GM12878 (cell line): ENCODE measurements around the gene AGAP1. TPM values are rescaled to one million over a fixed set of nuclear protein-coding genes. Genes with fewer than 3 reads are reported as not detected.

ENCODE experiments used
- ATAC-seq: fragments of 200-7000 bp; cut with Tn5 transposase; 3 replicates; pipeline ENCODE4 v1.9.1; 2020; ENCODE audit warnings: mild to moderate bottlenecking, moderate library complexity
- BruUV-seq: library from RNA; stranded (reverse); fragments of 400-500 nt; replicated peaks from 2 replicates; lab custom pipeline; 2021; lab: Mats Ljungman, UMichigan
- CTCF ChIA-PET: fragments of 300-600 bp; sonication (Branson Sonifier 250); formaldehyde crosslinking; extraction: SDS; loops from one replicate; lab custom pipeline; 2021; ENCODE audit warnings: inconsistent platforms; lab: Yijun Ruan, JAX
- POLR2A ChIA-PET: fragments of 350-600 bp; formaldehyde crosslinking; extraction: SDS; loops from one replicate; lab custom pipeline; 2021; ENCODE audit warnings: inconsistent platforms; lab: Charles Lee
- RAD21 ChIA-PET: fragments of 300-600 bp; sonication (Branson Sonifier 250); formaldehyde crosslinking; loops from one replicate; lab custom pipeline; 2023; ENCODE audit warnings: antibody characterized with exemption; ENCODE audit not compliant: unreplicated experiment; lab: Charles Lee
- SMC1A ChIA-PET: fragments of 300-600 bp; sonication (Branson Sonifier 250); formaldehyde crosslinking; loops from one replicate; lab custom pipeline; 2023; ENCODE audit not compliant: unreplicated experiment, uncharacterized antibody; lab: Charles Lee
- DNase-seq: peaks from one replicate; pipeline ENCODE4 v3.0.0-alpha.2; 2011; ENCODE audit warnings: low read depth, low spot score
- FAIRE-seq: peaks from 3 replicates; lab custom pipeline; 2011; peaks lifted over from hg19 to GRCh38; lab: Jason Lieb, UNC
- H2AFZ ChIP-seq: 2 replicates; pipeline ENCODE4 v1.6.0; 2011; ENCODE audit warnings: low read depth, low read length, control low read depth; ENCODE audit not compliant: control insufficient read depth
- H3K27ac ChIP-seq: 2 replicates; pipeline ENCODE4 v1.5.1; 2011; ENCODE audit warnings: control low read depth; ENCODE audit not compliant: control insufficient read depth, insufficient read depth
- H3K27me3 ChIP-seq, 2 experiments: replicated peaks in 1 of 2; 2 replicates each; pipeline versions ENCODE4 v1.6.0 to v1.6.1; 2011; ENCODE audit warnings: low read length in 1 of 2; ENCODE audit not compliant: control insufficient read depth in 2 of 2, insufficient read depth in 2 of 2
- H3K36me3 ChIP-seq, 2 experiments: 2 replicates each; pipeline ENCODE4 v1.5.1; 2011; ENCODE audit warnings: low read length in 1 of 2; ENCODE audit not compliant: control insufficient read depth in 2 of 2, insufficient read depth in 2 of 2
- H3K4me1 ChIP-seq: 2 replicates; pipeline ENCODE4 v1.6.1; 2011; ENCODE audit warnings: mild to moderate bottlenecking, low read length, moderate library complexity, mixed read lengths; ENCODE audit not compliant: control insufficient read depth, insufficient read depth
- H3K4me2 ChIP-seq: 2 replicates; pipeline ENCODE4 v1.6.0; 2011; ENCODE audit warnings: control low read depth; ENCODE audit not compliant: control insufficient read depth, insufficient read depth
- H3K4me3 ChIP-seq: fragments of 200-600 bp; sonication (generic); 2 replicates; pipeline ENCODE4 v1.5.1; 2016
- H3K79me2 ChIP-seq: 2 replicates; pipeline ENCODE4 v1.6.0; 2011; ENCODE audit warnings: low read length; ENCODE audit not compliant: control insufficient read depth, insufficient read depth
- H3K9ac ChIP-seq: 2 replicates; pipeline ENCODE4 v1.8.0; 2011; ENCODE audit warnings: low read length, control low read depth, mixed read lengths; ENCODE audit not compliant: control insufficient read depth, insufficient read depth
- H3K9me3 ChIP-seq: replicated peaks from 3 replicates; pipeline ENCODE4 v1.5.1; 2011; ENCODE audit warnings: mild to moderate bottlenecking, low read length; ENCODE audit not compliant: control insufficient read depth, insufficient read depth
- H4K20me1 ChIP-seq: 2 replicates; pipeline ENCODE4 v1.6.0; 2011; ENCODE audit not compliant: control insufficient read depth, insufficient read depth
- GABPA ChIP-seq: IDR thresholded peaks from 2 replicates; pipeline ENCODE4 v1.6.1; 2014; ENCODE audit warnings: antibody characterized with exemption, low read depth, mild to moderate bottlenecking, inconsistent platforms
- RAD21 ChIP-seq: IDR thresholded peaks from 2 replicates; pipeline ENCODE4 v1.6.1; 2011; ENCODE audit warnings: mild to moderate bottlenecking, low read depth, low read length, moderate library complexity; ENCODE audit not compliant: insufficient read depth
- SMC3 ChIP-seq: IDR thresholded peaks from 2 replicates; pipeline ENCODE4 v1.6.1; 2011; ENCODE audit warnings: low read length, improper control_type of control experiment, borderline replicate concordance
- WGBS: methylation state at CpG from one replicate; pipeline ENCODE4 v1.1.6; 2016; ENCODE audit warnings: low lambda C conversion rate; ENCODE audit not compliant: insufficient replicate concordance, insufficient coverage; ENCODE audit errors: missing lambda C conversion rate; 5-methylcytosine and 5-hydroxymethylcytosine counted together
- in situ Hi-C: fragments of 300-500 bp; cut with MboI; formaldehyde crosslinking; loops from 9 replicates; pipeline ENCODE4 v1.14.3; 2018; ENCODE audit warnings: mixed read lengths
- intact Hi-C: fragments of 100-400 bp; cut with micrococcal nuclease; formaldehyde crosslinking; loops from one replicate; pipeline ENCODE4 v1.14.2; 2022; ENCODE audit not compliant: unreplicated experiment
- polyA plus RNA-seq, 11 experiments: library from polyadenylated mRNA; depleted of rRNA in 4 of 11; unstranded in 6 of 11; stranded (reverse) in 5 of 11; fragments of >200 nt; fragmentation: Nextera tagmentation in 4 of 11; fragmentation: Illumina TruSeq in 1 of 11; extraction: Ambion mirVana in 4 of 11; extraction: Trizol in 1 of 11; gene quantifications; 1 replicate in 1 of 11; 2 replicates in 10 of 11; pipeline versions ENCODE4 v1.2.1 to v1.2.3, GENCODE V29; 2011 to 2016; ENCODE audit warnings: inconsistent platforms in 2 of 11, missing spikeins in 2 of 11, low read depth in 1 of 11
- small RNA-seq: library from RNA; depleted of rRNA; stranded (forward); fragments of <200 nt; gene quantifications from one replicate; pipeline ENCODE3, GENCODE V24; 2014
- total RNA-seq, 4 experiments: library from RNA; depleted of rRNA in 3 of 4; stranded (reverse); fragments of >200 nt in 3 of 4; fragmentation: Illumina TruSeq in 1 of 4; extraction: Trizol in 1 of 4; gene quantifications; 2 replicates each; pipeline versions ENCODE4 v1.2.1 to v1.2.3, GENCODE V29; 2013 to 2021
- TF ChIP-seq, protein P1 (sequence below), 3 experiments: IDR thresholded peaks in 2 of 3; conservative IDR thresholded peaks in 1 of 3; 2 replicates each; pipeline ENCODE4 v1.5.1; 2011; ENCODE audit warnings: low read depth in 3 of 3, low read length in 3 of 3, mild to moderate bottlenecking in 3 of 3, control low read depth in 2 of 3, moderate library complexity in 2 of 3, inconsistent platforms in 1 of 3, mixed read lengths in 1 of 3; ENCODE audit not compliant: control insufficient read depth in 2 of 3, insufficient read depth in 1 of 3; ENCODE audit errors: extremely low read depth in 1 of 3

AGAP1 gene
- total and polyA plus RNA-seq, 10 of the 15 experiments (the other 5 are each of a cell fraction or from before 2014, with no cell fraction given), result 0.05 to 0.15 (median 0.06) TPM; not detected in 7

DNA sequence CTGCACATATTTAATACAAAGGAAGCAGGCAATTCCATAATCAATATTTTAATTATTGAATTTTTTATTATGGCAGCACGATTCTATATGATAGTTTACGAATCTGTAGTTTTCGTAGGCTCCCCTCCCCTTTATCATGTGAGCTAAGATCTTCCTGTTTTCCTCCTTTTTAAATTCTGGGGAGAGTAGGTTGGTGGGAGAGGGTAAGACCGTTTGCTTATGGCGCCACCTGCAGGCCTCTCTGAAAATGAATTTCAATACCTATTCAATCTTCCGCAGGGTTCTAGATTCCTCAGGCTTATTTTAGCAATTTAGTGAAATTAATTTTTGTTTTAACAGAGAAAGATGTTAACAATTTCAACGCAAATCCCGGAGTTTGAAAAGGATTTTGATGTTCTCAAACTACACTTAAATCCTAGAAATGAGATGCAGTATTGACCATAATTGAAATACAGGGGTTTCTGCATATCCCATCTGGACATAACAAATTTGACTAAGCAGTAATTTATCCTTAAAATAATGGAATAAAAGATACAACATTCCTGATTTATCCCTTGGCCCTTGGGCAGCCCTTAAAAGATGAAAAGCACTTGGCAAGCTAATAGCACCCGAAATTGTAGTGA, 687.1 kb downstream of the AGAP1 start:
- no peak overlapping the region for H3K4me3 ChIP-seq
- no peak overlapping the region for H3K27ac ChIP-seq
- WGBS, result 12% methylated on average over 9 of the region's 9 CpGs
- no peaks in the 10 kb centered on the region; a peak in 1 of 4 replicates for H3K27me3 ChIP-seq
- TF ChIP-seq RAD21 (peak; percentile 65), GABPA (no peak), SMC3 (peak; percentile 64; the same call in 1 of the 2 replicates)
- TF ChIP-seq, protein P1, sequence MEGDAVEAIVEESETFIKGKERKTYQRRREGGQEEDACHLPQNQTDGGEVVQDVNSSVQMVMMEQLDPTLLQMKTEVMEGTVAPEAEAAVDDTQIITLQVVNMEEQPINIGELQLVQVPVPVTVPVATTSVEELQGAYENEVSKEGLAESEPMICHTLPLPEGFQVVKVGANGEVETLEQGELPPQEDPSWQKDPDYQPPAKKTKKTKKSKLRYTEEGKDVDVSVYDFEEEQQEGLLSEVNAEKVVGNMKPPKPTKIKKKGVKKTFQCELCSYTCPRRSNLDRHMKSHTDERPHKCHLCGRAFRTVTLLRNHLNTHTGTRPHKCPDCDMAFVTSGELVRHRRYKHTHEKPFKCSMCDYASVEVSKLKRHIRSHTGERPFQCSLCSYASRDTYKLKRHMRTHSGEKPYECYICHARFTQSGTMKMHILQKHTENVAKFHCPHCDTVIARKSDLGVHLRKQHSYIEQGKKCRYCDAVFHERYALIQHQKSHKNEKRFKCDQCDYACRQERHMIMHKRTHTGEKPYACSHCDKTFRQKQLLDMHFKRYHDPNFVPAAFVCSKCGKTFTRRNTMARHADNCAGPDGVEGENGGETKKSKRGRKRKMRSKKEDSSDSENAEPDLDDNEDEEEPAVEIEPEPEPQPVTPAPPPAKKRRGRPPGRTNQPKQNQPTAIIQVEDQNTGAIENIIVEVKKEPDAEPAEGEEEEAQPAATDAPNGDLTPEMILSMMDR (IDR thresholded peaks at IDR 0.05 in 2 of 3, conservative IDR thresholded peaks at IDR 0.05 in 1 of 3; ENCODE audit: control insufficient read depth in 2 of 3, extremely low read depth in 1 of 3, insufficient read depth in 1 of 3, low read depth in 3 of 3, low read length in 3 of 3), result peak; percentile 54 to 61 (median 57)
- no peak overlapping the region for H3K9ac ChIP-seq
- intact Hi-C loops (loop anchor here (1.0 to 2.0 kb wide), 2 partner anchors 402 to 414 kb away; no protein-coding TSS in a partner anchor), in situ Hi-C loops (loop anchor here (5.0 kb wide), 1 partner anchor 409 kb away; no protein-coding TSS in a partner anchor)
- H3K9me3 ChIP-seq, result no peaks in the 10 kb centered on the region
- H4K20me1 ChIP-seq, result no peaks in the 10 kb centered on the region
- ChIA-PET RAD21 (interaction anchor here (1.9 to 4.3 kb wide), 2 partner anchors 401 to 415 kb away, joined by 9 to 26 read pairs; no protein-coding TSS in a partner anchor), CTCF (interaction anchor here (0.6 to 6.0 kb wide), 8 partner anchors 8 to 415 kb away, joined by 3 to 84 read pairs (median 5); no protein-coding TSS in a partner anchor), POLR2A (no interaction called here), SMC1A (interaction anchor here (0.7 to 2.5 kb wide), 5 partner anchors 39 to 421 kb away, joined by 3 to 28 read pairs (median 4); no protein-coding TSS in a partner anchor)
- H3K4me2 ChIP-seq, result no peak overlapping the region
- peak; percentile 31 for FAIRE-seq
- no peaks in the 10 kb centered on the region for H3K79me2 ChIP-seq
- no TSS peak for BruUV-seq
- no peaks in the 10 kb centered on the region for H3K4me1 ChIP-seq
- DNase-seq, result no peak
- H3K36me3 ChIP-seq, result no peaks in the 10 kb centered on the region
- no peak overlapping the region for H2AFZ ChIP-seq
- peak; percentile 54; the same call in 2 of the 3 replicates for ATAC-seq

Small RNAs within 50 kb of the gene (small RNA-seq; reads per million reads assigned to genes)
- not detected for gene RF00019
- not detected for gene RN7SL204P
- gene RNU7-127P, result not detected
- gene TMSB10P1, result not detected
